Measurements from ENCODE around the gene VPS51.

DNA sequence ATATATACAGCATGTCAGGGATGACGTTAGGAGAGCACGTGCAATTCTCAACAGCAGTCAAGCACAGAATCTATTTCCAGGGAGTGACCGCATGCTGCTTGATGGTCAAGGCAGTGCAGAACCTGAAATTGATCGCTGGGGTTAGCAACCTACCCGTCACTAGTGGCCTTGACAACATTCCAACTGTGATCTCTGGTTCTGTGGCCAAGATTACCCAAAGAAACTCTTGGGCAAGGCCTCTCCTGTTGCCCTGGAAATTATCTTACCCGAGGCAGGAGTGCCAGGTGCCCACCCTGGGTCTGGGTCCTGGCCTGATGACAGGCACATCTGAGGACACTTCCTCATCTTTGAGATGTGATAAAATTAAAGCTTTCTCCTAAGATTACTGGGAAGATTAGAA is 17.8 kb downstream of the VPS51 start:
- TF ChIP-seq, protein P1, sequence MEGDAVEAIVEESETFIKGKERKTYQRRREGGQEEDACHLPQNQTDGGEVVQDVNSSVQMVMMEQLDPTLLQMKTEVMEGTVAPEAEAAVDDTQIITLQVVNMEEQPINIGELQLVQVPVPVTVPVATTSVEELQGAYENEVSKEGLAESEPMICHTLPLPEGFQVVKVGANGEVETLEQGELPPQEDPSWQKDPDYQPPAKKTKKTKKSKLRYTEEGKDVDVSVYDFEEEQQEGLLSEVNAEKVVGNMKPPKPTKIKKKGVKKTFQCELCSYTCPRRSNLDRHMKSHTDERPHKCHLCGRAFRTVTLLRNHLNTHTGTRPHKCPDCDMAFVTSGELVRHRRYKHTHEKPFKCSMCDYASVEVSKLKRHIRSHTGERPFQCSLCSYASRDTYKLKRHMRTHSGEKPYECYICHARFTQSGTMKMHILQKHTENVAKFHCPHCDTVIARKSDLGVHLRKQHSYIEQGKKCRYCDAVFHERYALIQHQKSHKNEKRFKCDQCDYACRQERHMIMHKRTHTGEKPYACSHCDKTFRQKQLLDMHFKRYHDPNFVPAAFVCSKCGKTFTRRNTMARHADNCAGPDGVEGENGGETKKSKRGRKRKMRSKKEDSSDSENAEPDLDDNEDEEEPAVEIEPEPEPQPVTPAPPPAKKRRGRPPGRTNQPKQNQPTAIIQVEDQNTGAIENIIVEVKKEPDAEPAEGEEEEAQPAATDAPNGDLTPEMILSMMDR (IDR thresholded peaks at IDR 0.05), result no peak
- TF ChIP-seq POLR2A (IDR thresholded peaks at IDR 0.05), result no peak
